ENCODE data around the gene KIF19. TPM values are rescaled to one million over a fixed set of nuclear protein-coding genes. Genes with fewer than 3 reads are reported as not detected.
A peak's percentile ranks its signal among the peaks of the same experiment; 100 is the strongest.

The KIF19 gene
- total and polyA plus RNA-seq, 12 donors, result 0.07 to 1.5 (median 0.27) TPM

GRCh38 chr17:74340470-74341023 lies 14.5 kb downstream of the KIF19 start:
- H3K27me3 ChIP-seq, result peaks cover 0 to 9% (median 0%) of the 10 kb centered on the region in 7 donors
- 79 to 85% methylated on average over 13 of the region's 13 CpGs for WGBS, 2 donors

GRCh38 chr17:74342224-74342623 lies 16.2 kb downstream of the KIF19 start:
- Histone ChIP-seq H3K27ac (no peak overlapping the region), H3K4me1 (no peaks in the 10 kb centered on the region), H3K9me3 (no peaks in the 10 kb centered on the region), H3K27me3 (peaks cover 0 to 9% (median 0%) of the 10 kb centered on the region in 7 donors), H3K4me3 (no peak overlapping the region), H3K36me3 (no peaks in the 10 kb centered on the region)
- 62 to 73% methylated on average over 10 of the region's 10 CpGs for WGBS, 2 donors
- DNase-seq, result no peak
- ATAC-seq, result no peak
- intact Hi-C loops (cut with DNase I), result no loop called here
- TF ChIP-seq, protein P1, sequence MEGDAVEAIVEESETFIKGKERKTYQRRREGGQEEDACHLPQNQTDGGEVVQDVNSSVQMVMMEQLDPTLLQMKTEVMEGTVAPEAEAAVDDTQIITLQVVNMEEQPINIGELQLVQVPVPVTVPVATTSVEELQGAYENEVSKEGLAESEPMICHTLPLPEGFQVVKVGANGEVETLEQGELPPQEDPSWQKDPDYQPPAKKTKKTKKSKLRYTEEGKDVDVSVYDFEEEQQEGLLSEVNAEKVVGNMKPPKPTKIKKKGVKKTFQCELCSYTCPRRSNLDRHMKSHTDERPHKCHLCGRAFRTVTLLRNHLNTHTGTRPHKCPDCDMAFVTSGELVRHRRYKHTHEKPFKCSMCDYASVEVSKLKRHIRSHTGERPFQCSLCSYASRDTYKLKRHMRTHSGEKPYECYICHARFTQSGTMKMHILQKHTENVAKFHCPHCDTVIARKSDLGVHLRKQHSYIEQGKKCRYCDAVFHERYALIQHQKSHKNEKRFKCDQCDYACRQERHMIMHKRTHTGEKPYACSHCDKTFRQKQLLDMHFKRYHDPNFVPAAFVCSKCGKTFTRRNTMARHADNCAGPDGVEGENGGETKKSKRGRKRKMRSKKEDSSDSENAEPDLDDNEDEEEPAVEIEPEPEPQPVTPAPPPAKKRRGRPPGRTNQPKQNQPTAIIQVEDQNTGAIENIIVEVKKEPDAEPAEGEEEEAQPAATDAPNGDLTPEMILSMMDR (IDR thresholded peaks at IDR 0.05), result no peak

More at GRCh38 chr17:74340470-74341023, 14.5 kb downstream of the KIF19 start:
- Histone ChIP-seq H3K4me3 (no peak overlapping the region), H3K9me3 (no peaks in the 10 kb centered on the region), H3K36me3 (no peaks in the 10 kb centered on the region), H3K27ac (no peak overlapping the region), H3K4me1 (no peaks in the 10 kb centered on the region)
- TF ChIP-seq, protein P1 (IDR thresholded peaks at IDR 0.05), result no peak
- intact Hi-C loops (cut with DNase I), result no loop called here
- DNase-seq (no peak), ATAC-seq (no peak)

DNA sequence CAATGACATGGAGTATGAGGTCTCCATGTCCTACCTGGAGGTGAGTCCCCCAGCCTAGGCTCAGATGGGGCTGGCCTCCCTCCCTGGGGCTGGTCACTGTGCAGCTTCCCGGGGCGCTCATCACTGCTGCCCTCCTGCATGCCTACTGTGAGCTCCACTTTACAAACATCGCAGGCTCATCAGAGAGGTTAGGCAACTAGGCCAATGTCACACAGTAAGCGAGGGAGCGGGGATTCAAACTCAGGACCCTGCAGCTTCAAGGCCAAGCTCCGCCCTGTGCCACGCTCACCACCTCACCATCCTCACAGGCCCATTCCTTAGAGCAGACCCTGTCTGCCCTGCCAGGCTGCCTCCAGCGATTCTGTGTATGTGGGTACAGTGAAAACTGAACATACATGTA lies 17.1 kb downstream of the KIF19 start:
- Histone ChIP-seq H3K36me3 (no peaks in the 10 kb centered on the region), H3K4me3 (no peak overlapping the region), H3K4me1 (no peaks in the 10 kb centered on the region), H3K9me3 (no peaks in the 10 kb centered on the region), H3K27me3 (peaks cover 0 to 13% (median 0%) of the 10 kb centered on the region in 7 donors), H3K27ac (no peak overlapping the region)
- TF ChIP-seq, protein P1 (IDR thresholded peaks at IDR 0.05), result no peak
- intact Hi-C loops (cut with DNase I), result no loop called here
- 84 to 85% methylated on average over 8 of the region's 8 CpGs for WGBS, 2 donors
- DNase-seq (no peak), ATAC-seq (no peak)

GRCh38 chr17:74343526-74344284 lies 17.7 kb downstream of the KIF19 start:
- no peaks in the 10 kb centered on the region for H3K9me3 ChIP-seq
- no peaks in the 10 kb centered on the region for H3K36me3 ChIP-seq
- peak in 1 of 8 donors; percentile 16 for ATAC-seq
- no peak overlapping the region for H3K4me3 ChIP-seq
- H3K4me1 ChIP-seq, result no peaks in the 10 kb centered on the region
- TF ChIP-seq, protein P1 (IDR thresholded peaks at IDR 0.05), result no peak
- peaks cover 0 to 16% (median 0%) of the 10 kb centered on the region in 7 donors for H3K27me3 ChIP-seq
- no peak overlapping the region for H3K27ac ChIP-seq
- no peak for DNase-seq
- intact Hi-C loops (cut with DNase I), result no loop called here
- WGBS, 2 donors, result 45 to 53% methylated on average over 9 of the region's 9 CpGs
